B cell (primary cell): ENCODE data around the gene CYGB. TPM values are rescaled to one million over a fixed set of nuclear protein-coding genes. Genes with fewer than 3 reads are reported as not detected.

Experiments used
- ATAC-seq: fragments of 200-7000 bp; cut with Tn5 transposase; one replicate; pipeline ENCODE4 v1.10.0; 2021; ENCODE audit warnings: low read depth, mild to moderate bottlenecking, moderate number of reproducible peaks, moderate library complexity
- CTCF ChIA-PET: fragments of 350-600 bp; sonication (Branson Sonifier 250); formaldehyde crosslinking; loops from one replicate; lab custom pipeline; 2021; ENCODE audit warnings: antibody characterized with exemption, inconsistent platforms; lab: Charles Lee
- POLR2A ChIA-PET: fragments of 350-600 bp; sonication (Branson Sonifier 250); formaldehyde crosslinking; loops from one replicate; lab custom pipeline; 2021; ENCODE audit warnings: antibody characterized with exemption; lab: Charles Lee
- DNase-seq: peaks from one replicate; pipeline ENCODE4 v3.0.0; 2013
- H2AFZ ChIP-seq: 2 replicates; pipeline ENCODE4 v1.6.1; 2012; ENCODE audit warnings: mild to moderate bottlenecking, low read depth, low read length; ENCODE audit not compliant: insufficient read depth, poor library complexity, severe bottlenecking
- H3K27ac ChIP-seq, 2 donors: 1 replicate in 1 of 2; 2 replicates in 1 of 2; pipeline ENCODE4 v1.5.1; 2012 to 2013; ENCODE audit warnings: low read length in 2 of 2, mild to moderate bottlenecking in 2 of 2, moderate library complexity in 1 of 2
- H3K27me3 ChIP-seq, 4 experiments: fragments of 200-600 bp in 1 of 4; sonication (generic) in 1 of 4; replicated peaks in 1 of 4; 1 replicate in 2 of 4; 2 replicates in 2 of 4; pipeline versions ENCODE4 v1.6.1 to v1.7.0; 2013 to 2016; ENCODE audit warnings: low read length in 3 of 4, mild to moderate bottlenecking in 2 of 4, mixed read lengths in 1 of 4, moderate library complexity in 1 of 4; ENCODE audit not compliant: insufficient read depth in 4 of 4, control insufficient read depth in 3 of 4; ENCODE audit errors: control extremely low read depth in 1 of 4
- H3K36me3 ChIP-seq, 2 experiments: replicated peaks in 1 of 2; 1 replicate in 1 of 2; 2 replicates in 1 of 2; pipeline versions ENCODE4 v1.6.1 to v1.7.1; 2013; ENCODE audit warnings: low read length in 1 of 2; ENCODE audit not compliant: insufficient read depth in 2 of 2, control insufficient read depth in 1 of 2; ENCODE audit errors: control extremely low read depth in 1 of 2, extremely low read depth in 1 of 2
- H3K4me1 ChIP-seq, 2 donors: fragments of 200-600 bp in 1 of 2; sonication (generic) in 1 of 2; 1 replicate in 1 of 2; 2 replicates in 1 of 2; pipeline versions ENCODE4 v1.5.1 to v1.6.1; 2013 to 2017; ENCODE audit warnings: low read length in 2 of 2; ENCODE audit not compliant: control insufficient read depth in 2 of 2, insufficient read depth in 2 of 2
- H3K4me2 ChIP-seq: replicated peaks from 2 replicates; pipeline ENCODE3; 2012; ENCODE audit warnings: mild to moderate bottlenecking, low read depth, low read length; ENCODE audit not compliant: poor library complexity, severe bottlenecking
- H3K4me3 ChIP-seq, 5 experiments: fragments of 200-600 bp in 1 of 5; sonication (generic) in 1 of 5; 1 replicate in 3 of 5; 2 replicates in 2 of 5; pipeline versions ENCODE4 v1.5.1 to v1.7.0; 2011 to 2016; ENCODE audit warnings: low read length in 4 of 5, mild to moderate bottlenecking in 4 of 5, low read depth in 2 of 5, control low read depth in 1 of 5, moderate library complexity in 1 of 5; ENCODE audit not compliant: insufficient read depth in 1 of 5; ENCODE audit errors: control extremely low read depth in 1 of 5, extremely low read depth in 1 of 5
- H3K79me2 ChIP-seq: fragments of 200-600 bp; sonication (generic); one replicate; pipeline ENCODE4 v1.6.0; 2016; ENCODE audit warnings: low read length; ENCODE audit not compliant: control insufficient read depth, insufficient read depth
- H3K9ac ChIP-seq: fragments of 200-600 bp; sonication (generic); 2 replicates; pipeline ENCODE4 v1.6.1; 2017; ENCODE audit warnings: mild to moderate bottlenecking, low read length, moderate library complexity
- H3K9me3 ChIP-seq, 3 donors: one replicate each; pipeline versions ENCODE4 v1.6.1 to v1.7.1; 2013; ENCODE audit warnings: low read length in 2 of 3; ENCODE audit not compliant: control insufficient read depth in 2 of 3, insufficient read depth in 1 of 3; ENCODE audit errors: control extremely low read depth in 1 of 3
- H4K20me1 ChIP-seq: 2 replicates; pipeline ENCODE4 v1.6.0; 2012; ENCODE audit warnings: mild to moderate bottlenecking, low read length; ENCODE audit not compliant: insufficient read depth, control insufficient read depth, poor library complexity, severe bottlenecking
- H3K27ac Mint-ChIP-seq: one replicate; pipeline ENCODE4 v1.8.0; 2021; ENCODE audit warnings: mixed read lengths
- H3K27me3 Mint-ChIP-seq: one replicate; pipeline ENCODE4 v1.8.0; 2021; ENCODE audit warnings: mixed read lengths
- H3K4me1 Mint-ChIP-seq: one replicate; pipeline ENCODE4 v1.8.0; 2021; ENCODE audit warnings: mixed read lengths
- H3K4me3 Mint-ChIP-seq: one replicate; pipeline ENCODE4 v1.8.0; 2021; ENCODE audit warnings: mixed read lengths
- H3K9me3 Mint-ChIP-seq: one replicate; pipeline ENCODE4 v1.8.0; 2022; ENCODE audit warnings: mixed read lengths; ENCODE audit not compliant: insufficient read depth
- EZH2 ChIP-seq: IDR thresholded peaks from 2 replicates; pipeline ENCODE4 v1.6.1; 2012; ENCODE audit warnings: borderline replicate concordance, low read depth, mild to moderate bottlenecking, moderate library complexity, low read length; ENCODE audit not compliant: insufficient read depth, poor library complexity, severe bottlenecking
- WGBS: methylation state at CpG from one replicate; pipeline ENCODE4 v1.1.5; 2013; ENCODE audit warnings: missing lambda C conversion rate; ENCODE audit not compliant: insufficient coverage; 5-methylcytosine and 5-hydroxymethylcytosine counted together
- intact Hi-C: fragments of 100-400 bp; cut with micrococcal nuclease; formaldehyde crosslinking; loops from one replicate; pipeline ENCODE4 v1.10.0; 2022
- polyA plus RNA-seq: library from polyadenylated mRNA; depleted of rRNA; stranded (reverse); fragments of >200 nt; gene quantifications from 2 replicates; pipeline ENCODE4 v1.2.3, GENCODE V29; 2012
- total RNA-seq, 2 donors: library from RNA; stranded (reverse); fragments of 120-200 nt in 1 of 2; gene quantifications; 1 replicate in 1 of 2; 2 replicates in 1 of 2; pipeline versions ENCODE4 v1.2.3 to v1.2.4, GENCODE V29; 2013 to 2022
- TF ChIP-seq, protein P1 (sequence below): fragments of 200-600 bp; IDR thresholded peaks from one replicate; pipeline ENCODE4 v1.8.0; 2022; ENCODE audit warnings: antibody characterized with exemption, mild to moderate bottlenecking

The CYGB gene
- total and polyA plus RNA-seq, 2 donors (not counting 1 experiment from before 2014, with no cell fraction given): 0.42 to 2.7 TPM

DNA sequence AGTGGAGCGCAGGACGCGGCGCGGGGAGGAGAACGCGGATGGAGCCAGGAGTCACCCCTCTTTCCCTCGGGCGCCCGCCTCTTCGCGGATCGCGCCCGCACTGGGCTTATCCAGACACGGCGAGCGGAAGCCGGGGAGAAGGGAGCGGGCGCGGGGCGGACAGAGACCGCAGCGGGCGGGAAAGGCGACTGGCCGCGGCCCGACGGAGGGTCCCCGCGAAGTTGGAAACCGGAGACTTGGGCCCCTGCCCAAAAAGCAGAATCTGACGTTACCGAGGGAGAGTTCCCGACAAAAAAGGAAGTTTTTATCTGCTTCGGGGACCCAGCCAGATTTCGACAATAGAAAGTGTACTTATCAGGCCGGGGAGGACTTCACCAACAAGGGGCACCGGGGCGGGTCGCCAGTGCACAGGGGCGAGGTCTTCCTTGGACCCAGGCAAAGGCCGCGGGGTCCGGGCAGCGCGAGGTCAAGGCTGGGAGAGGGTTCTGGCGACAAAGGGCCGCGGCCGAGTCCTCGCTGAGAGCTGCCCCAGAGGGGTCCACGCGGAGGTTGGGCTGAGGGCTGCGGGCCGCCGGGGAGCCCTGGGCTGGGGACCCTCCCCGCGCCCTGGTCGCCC lies 47.6 kb upstream of the CYGB start:
- Mint-ChIP-seq H3K27me3 (peaks cover 43% of the 10 kb centered on the region), H3K4me3 (peak overlapping the region; percentile 88), H3K27ac (no peak overlapping the region), H3K4me1 (peaks cover 12% of the 10 kb centered on the region), H3K9me3 (no peaks in the 10 kb centered on the region)
- WGBS: 3% methylated on average over 62 of the region's 62 CpGs
- TF ChIP-seq, protein P1, sequence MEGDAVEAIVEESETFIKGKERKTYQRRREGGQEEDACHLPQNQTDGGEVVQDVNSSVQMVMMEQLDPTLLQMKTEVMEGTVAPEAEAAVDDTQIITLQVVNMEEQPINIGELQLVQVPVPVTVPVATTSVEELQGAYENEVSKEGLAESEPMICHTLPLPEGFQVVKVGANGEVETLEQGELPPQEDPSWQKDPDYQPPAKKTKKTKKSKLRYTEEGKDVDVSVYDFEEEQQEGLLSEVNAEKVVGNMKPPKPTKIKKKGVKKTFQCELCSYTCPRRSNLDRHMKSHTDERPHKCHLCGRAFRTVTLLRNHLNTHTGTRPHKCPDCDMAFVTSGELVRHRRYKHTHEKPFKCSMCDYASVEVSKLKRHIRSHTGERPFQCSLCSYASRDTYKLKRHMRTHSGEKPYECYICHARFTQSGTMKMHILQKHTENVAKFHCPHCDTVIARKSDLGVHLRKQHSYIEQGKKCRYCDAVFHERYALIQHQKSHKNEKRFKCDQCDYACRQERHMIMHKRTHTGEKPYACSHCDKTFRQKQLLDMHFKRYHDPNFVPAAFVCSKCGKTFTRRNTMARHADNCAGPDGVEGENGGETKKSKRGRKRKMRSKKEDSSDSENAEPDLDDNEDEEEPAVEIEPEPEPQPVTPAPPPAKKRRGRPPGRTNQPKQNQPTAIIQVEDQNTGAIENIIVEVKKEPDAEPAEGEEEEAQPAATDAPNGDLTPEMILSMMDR: no peak
- TF ChIP-seq EZH2: no peak
- H3K4me1 ChIP-seq: peaks cover 21% of the 10 kb centered on the region in 2 donors
- no peaks in the 10 kb centered on the region for H3K36me3 ChIP-seq
- peak overlapping the region; percentile 71 for H3K9ac ChIP-seq
- H3K27ac ChIP-seq: no peak overlapping the region
- ATAC-seq (no peak), DNase-seq (peak; percentile 55)
- peak overlapping the region; percentile 98 for H3K4me2 ChIP-seq
- peak overlapping the region; percentile 45 to 77 (median 57) for H3K4me3 ChIP-seq
- intact Hi-C loops: no loop called here
- H4K20me1 ChIP-seq: no peaks in the 10 kb centered on the region
- peaks cover 0 to 38% (median 20%) of the 10 kb centered on the region in 4 experiments for H3K27me3 ChIP-seq
- peak overlapping the region; percentile 89 for H2AFZ ChIP-seq
- no peaks in the 10 kb centered on the region for H3K79me2 ChIP-seq
- ChIA-PET CTCF (interaction anchor here (0.6 to 2.9 kb wide), 9 partner anchors 14 to 62 kb away, joined by 3 to 13 read pairs (median 4); no protein-coding TSS in a partner anchor), POLR2A (interaction anchor here (0.6 to 1.3 kb wide), 4 partner anchors 25 to 57 kb away, joined by 3 read pairs; no protein-coding TSS in a partner anchor)
- H3K9me3 ChIP-seq: no peaks in the 10 kb centered on the region

DNA sequence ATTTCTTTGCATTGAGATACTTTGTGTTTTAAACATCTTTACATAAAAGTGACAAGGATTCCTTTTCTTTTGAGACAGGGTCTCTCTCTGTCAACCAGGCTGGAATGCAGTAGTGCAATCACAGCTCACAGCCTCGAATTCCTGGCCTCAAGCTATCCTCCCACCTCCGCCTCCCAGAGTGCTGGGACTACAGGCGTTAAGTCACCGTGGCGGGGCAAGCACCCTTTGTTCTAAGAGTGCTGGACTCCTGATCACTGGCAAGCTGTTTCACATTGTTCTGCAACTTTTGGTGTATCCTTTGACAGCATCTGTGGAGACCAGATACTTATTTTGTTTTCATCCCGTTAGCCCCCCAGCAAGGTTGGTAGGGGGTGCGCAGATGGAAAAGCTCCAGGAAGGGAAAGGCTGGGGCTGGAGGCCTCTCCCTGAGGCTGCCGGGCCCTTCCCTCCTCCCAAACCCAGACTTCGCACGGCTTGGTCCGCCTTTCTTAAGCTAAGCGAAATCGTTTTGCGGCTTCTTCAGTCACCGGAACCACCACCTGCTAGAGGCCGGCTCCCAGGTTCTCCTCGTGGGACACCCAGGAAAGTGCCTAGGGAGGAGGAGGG lies 47.0 kb upstream of the CYGB start:
- 34% methylated on average over 12 of the region's 17 CpGs for WGBS
- peak overlapping the region; percentile 89 for H2AFZ ChIP-seq

More for the DNA sequence above, 47.0 kb upstream of the CYGB start:
- Histone ChIP-seq H3K27ac (no peak overlapping the region), H3K79me2 (no peaks in the 10 kb centered on the region), H3K36me3 (no peaks in the 10 kb centered on the region), H3K4me1 (peaks cover 21% of the 10 kb centered on the region in 2 donors), H3K9ac (peak overlapping the region; percentile 71), H3K4me2 (peak overlapping the region; percentile 98), H3K4me3 (peak overlapping the region; percentile 7 to 77 (median 57)), H3K9me3 (no peaks in the 10 kb centered on the region), H4K20me1 (no peaks in the 10 kb centered on the region), H3K27me3 (peaks cover 0 to 36% (median 20%) of the 10 kb centered on the region in 4 experiments)
- no peak for ATAC-seq
- ChIA-PET POLR2A (interaction anchor here (1.0 kb wide), 1 partner anchor 25 kb away, joined by 3 read pairs; no protein-coding TSS in a partner anchor), CTCF (interaction anchor here (0.6 to 2.9 kb wide), 6 partner anchors 19 to 1457 kb away, joined by 3 to 13 read pairs (median 3); no protein-coding TSS in a partner anchor)
- Mint-ChIP-seq H3K9me3 (no peaks in the 10 kb centered on the region), H3K4me3 (peak overlapping the region; percentile 88), H3K27ac (no peak overlapping the region), H3K4me1 (peaks cover 12% of the 10 kb centered on the region), H3K27me3 (peaks cover 38% of the 10 kb centered on the region)
- intact Hi-C loops: no loop called here
- DNase-seq: no peak
- TF ChIP-seq EZH2: no peak
- TF ChIP-seq, protein P1: no peak
